Measurements from ENCODE around the gene GPRIN2.

- no peak for TF ChIP-seq GATA2 (CRISPR knock-in tag; IDR thresholded peaks at IDR 0.05)
- TF ChIP-seq SMC3 (IDR thresholded peaks at IDR 0.05; ENCODE audit: low read depth, low read length): no peak
- no peak for TF ChIP-seq RXRA (IDR thresholded peaks at IDR 0.05; ENCODE audit: borderline replicate concordance, low read depth)
- TF ChIP-seq POLR2AphosphoS5 (IDR thresholded peaks at IDR 0.05; ENCODE audit: low read depth, low read length): no peak
- TF ChIP-seq ELF1 (IDR thresholded peaks at IDR 0.05): no peak
Measured at GRCh38 chr10:46541017-46541661, 15.3 kb downstream of the GPRIN2 start.

Data from SK-N-SH (cell line).